ENCODE results near the gene ATP8A1.

GRCh38 chr4:42464550-42465094, 192.3 kb downstream of the ATP8A1 start:
- no peak for TF ChIP-seq POLR2AphosphoS5 (IDR thresholded peaks at IDR 0.05; ENCODE audit: borderline replicate concordance, low read depth, low read length)
- no peak for TF ChIP-seq EZH2 (IDR thresholded peaks at IDR 0.05)
